Adrenal gland (tissue), 12 donors: ENCODE data around the gene C10orf105. TPM values are rescaled to one million over a fixed set of nuclear protein-coding genes. Genes with fewer than 3 reads are reported as not detected.

Source experiments
- DNase-seq, 7 donors: peaks; one replicate each; pipeline ENCODE4 v3.0.0-alpha.2; 2019 to 2020
- H3K27ac ChIP-seq, 5 donors: fragments of 200-600 bp; sonication (generic) in 4 of 5; 1 replicate in 3 of 5; 2 replicates in 2 of 5; pipeline versions ENCODE4 v1.5.1 to v1.8.0; 2016 to 2020; ENCODE audit warnings: mild to moderate bottlenecking in 1 of 5
- H3K27me3 ChIP-seq: fragments of 200-600 bp; 2 replicates; pipeline ENCODE4 v1.8.0; 2021
- H3K36me3 ChIP-seq, 2 donors: fragments of 200-600 bp; replicated peaks in 1 of 2; 1 replicate in 1 of 2; 2 replicates in 1 of 2; pipeline versions ENCODE4 v1.5.1 to v1.8.0; 2018 to 2022
- H3K4me1 ChIP-seq, 2 donors: fragments of 200-600 bp; replicated peaks in 1 of 2; 1 replicate in 1 of 2; 2 replicates in 1 of 2; pipeline versions ENCODE4 v1.5.1 to v1.8.0; 2018 to 2021
- H3K4me3 ChIP-seq, 4 donors: fragments of 200-600 bp; sonication (generic) in 3 of 4; one replicate each; pipeline ENCODE4 v1.5.1; 2016 to 2018
- H3K9me3 ChIP-seq, 3 donors: fragments of 200-600 bp; sonication (generic) in 1 of 3; replicated peaks in 1 of 3; 1 replicate in 2 of 3; 2 replicates in 1 of 3; pipeline versions ENCODE4 v1.5.1 to v1.8.0; 2016 to 2021
- CTCF ChIP-seq, 6 experiments: fragments of 450-650 bp in 4 of 6; fragments of 200-600 bp in 2 of 6; sonication (generic) in 1 of 6; IDR thresholded peaks; 1 replicate in 5 of 6; 2 replicates in 1 of 6; pipeline versions ENCODE4 v1.5.1 to v1.8.0; 2016 to 2021; ENCODE audit warnings: antibody characterized with exemption in 6 of 6, mild to moderate bottlenecking in 2 of 6, moderate library complexity in 1 of 6
- POLR2A ChIP-seq, 2 donors: fragments of 450-650 bp; IDR thresholded peaks; one replicate each; pipeline ENCODE4 v1.6.1; 2017; ENCODE audit warnings: antibody characterized with exemption in 2 of 2, mild to moderate bottlenecking in 2 of 2, moderate library complexity in 1 of 2
- whole genome bisulfite sequencing, 4 donors: extraction: QIAGEN DNeasy Blood & Tissue Kit in 2 of 4; methylation state at CpG; one replicate each; pipeline versions ENCODE4 v1.1.5 to v1.1.7; 2013 to 2017; 5-methylcytosine and 5-hydroxymethylcytosine counted together
- intact Hi-C, 2 donors: fragments of 100-400 bp; cut with DNase I; formaldehyde crosslinking; loops; one replicate each; pipeline versions ENCODE4 v1.14.1 to v1.15.0; 2022 to 2023
- polyA plus RNA-seq, 3 donors: library from polyadenylated mRNA; stranded (reverse); fragments of 200-250 nt in 2 of 3; fragments of 350-450 nt in 1 of 3; fragmentation: Illumina TruSeq in 1 of 3; extraction: RNeasy Lipid Tissue Mini Kit (QIAGEN cat#74804) in 1 of 3; gene quantifications; one replicate each; pipeline ENCODE4 v1.2.3, GENCODE V29; 2013 to 2014
- total RNA-seq, 9 donors: library from RNA; depleted of rRNA in 4 of 9; stranded (reverse); fragments of >200 nt in 4 of 9; fragments of 120-200 nt in 1 of 9; fragmentation: NEBNext Ultra II Directional in 1 of 9; extraction: Animal tissue kit (Norgen Biotek cat#: 25700) in 1 of 9; gene quantifications; one replicate each; pipeline versions ENCODE4 v1.1.0 to v1.2.4, GENCODE V29; 2013 to 2023
- donor health status: healthy with polysubstance abuse.
- donor health status: Bipolar disorder and iron deficiency.
- donor health status: DM: yes; HTN: yes; CAD: no.
- donor health status: DM: no; HTN: no; CAD: no.
- donor health status: DM: no; HTN: no; CAD: no.
- donor health status: DM: yes; HTN: yes; CAD: no.

C10orf105 gene
- total and polyA plus RNA-seq, 12 donors: under 0.01 to 0.48 (median 0.07) TPM; not detected in 2

GRCh38 chr10:71761541-71762113, 42.0 kb upstream of the C10orf105 start:
- no peaks in the 10 kb centered on the region for H3K27me3 ChIP-seq
- no peak overlapping the region for H3K4me3 ChIP-seq
- no peak for TF ChIP-seq POLR2A (IDR thresholded peaks at IDR 0.05)
- TF ChIP-seq CTCF (IDR thresholded peaks at IDR 0.05): peak in 1 of 6 experiments; percentile 10
- intact Hi-C loops: no loop called here
- H3K9me3 ChIP-seq: no peaks in the 10 kb centered on the region
- no peak for DNase-seq
- no peak overlapping the region for H3K27ac ChIP-seq
- WGBS, 4 donors: 85 to 88% (median 86%) methylated on average over 11 to 26 of the region's 26 CpGs
- H3K36me3 ChIP-seq: peaks cover 0 to 19% of the 10 kb centered on the region in 2 donors
- H3K4me1 ChIP-seq: peaks cover 9 to 26% of the 10 kb centered on the region in 2 donors

GRCh38 chr10:71761105-71761511, 41.5 kb upstream of the C10orf105 start:
- WGBS, 4 donors: 85 to 93% (median 86%) methylated on average over 3 of the region's 3 CpGs
- Histone ChIP-seq H3K27me3 (no peaks in the 10 kb centered on the region), H3K36me3 (peaks cover 0 to 19% of the 10 kb centered on the region in 2 donors), H3K4me1 (peaks cover 4 to 21% of the 10 kb centered on the region in 2 donors), H3K9me3 (no peaks in the 10 kb centered on the region), H3K27ac (no peak overlapping the region), H3K4me3 (no peak overlapping the region)
- DNase-seq: no peak
- no peak for TF ChIP-seq CTCF (IDR thresholded peaks at IDR 0.05)
- intact Hi-C loops: no loop called here

- peaks cover 2 to 3% of the 10 kb centered on the region in 2 donors for H3K4me1 ChIP-seq
- no peak for DNase-seq
- no peak overlapping the region for H3K4me3 ChIP-seq
- no peak for TF ChIP-seq POLR2A (IDR thresholded peaks at IDR 0.05)
- no peak for TF ChIP-seq CTCF (IDR thresholded peaks at IDR 0.05)
- H3K9me3 ChIP-seq: no peaks in the 10 kb centered on the region
- no peaks in the 10 kb centered on the region for H3K27me3 ChIP-seq
- intact Hi-C loops: no loop called here
- WGBS, 4 donors: 49 to 63% (median 57%) methylated on average over 9 to 11 of the region's 11 CpGs
- peaks cover 0 to 28% of the 10 kb centered on the region in 2 donors for H3K36me3 ChIP-seq
- H3K27ac ChIP-seq: peak overlapping the region in 4 of 5 donors; percentile 23 to 87 (median 25)
Measured at GRCh38 chr10:71757399-71757922, 37.9 kb upstream of the C10orf105 start.

- Histone ChIP-seq H3K36me3 (peaks cover 0 to 32% of the 10 kb centered on the region in 2 donors), H3K4me3 (no peak overlapping the region), H3K27me3 (no peaks in the 10 kb centered on the region), H3K4me1 (peaks cover 0 to 3% of the 10 kb centered on the region in 2 donors), H3K27ac (peak overlapping the region in 3 of 5 donors; percentile 24 to 87 (median 26)), H3K9me3 (no peaks in the 10 kb centered on the region)
- intact Hi-C loops: no loop called here
- DNase-seq: peak in 1 of 7 donors; percentile 37
- TF ChIP-seq POLR2A (IDR thresholded peaks at IDR 0.05): no peak
- no peak for TF ChIP-seq CTCF (IDR thresholded peaks at IDR 0.05)
- WGBS, 4 donors: 54 to 69% (median 63%) methylated on average over 12 of the region's 12 CpGs
Measured at GRCh38 chr10:71756311-71757191, 37.0 kb upstream of the C10orf105 start.
